NCI-H146 treated with DMSO at 0.1 percent for 48 hours (cell line): ENCODE measurements around the gene PEX11G.

Experiments
- DNase-seq: peaks from one replicate; lab custom pipeline; 2025; ENCODE audit not compliant: unreplicated experiment; lab: John Stamatoyannopoulos, UW

Gene PEX11G

GRCh38 chr19:7522072-7522922, 33.5 kb upstream of the PEX11G start, which contains the start of gene MCOLN1:
Gene MCOLN1 (plus strand): TSS chr19:7522624. CDS start chr19:7522751, 127 bp downstream.
- peak; percentile 78 for DNase-seq

- no peak for DNase-seq
Observed at GRCh38 chr19:7521551-7522071, 32.8 kb upstream of the PEX11G start.

- DNase-seq, result no peak
Observed at GRCh38 chr19:7520131-7521051, 31.6 kb upstream of the PEX11G start.

GRCh38 chr19:7519361-7520130, 30.7 kb upstream of the PEX11G start:
- DNase-seq, result no peak

- DNase-seq, result no peak
Observed at GRCh38 chr19:7516878-7517277, 28.0 kb upstream of the PEX11G start.

GRCh38 chr19:7516333-7516732, 27.5 kb upstream of the PEX11G start:
- no peak for DNase-seq

- DNase-seq, result peak; percentile 43
Observed at GRCh38 chr19:7515645-7516151, 26.9 kb upstream of the PEX11G start, which contains the start of gene ZNF358. Gene ZNF358 (plus strand): TSS chr19:7516103. CDS start chr19:7519243, 3,140 bp downstream.

- no peak for DNase-seq
Observed at GRCh38 chr19:7515110-7515644, 26.3 kb upstream of the PEX11G start.

- DNase-seq, result no peak
Observed at GRCh38 chr19:7513809-7514642, 25.2 kb upstream of the PEX11G start.

- DNase-seq, result no peak
Observed at GRCh38 chr19:7512400-7512851, 23.6 kb upstream of the PEX11G start.

GRCh38 chr19:7509625-7510024, 20.8 kb upstream of the PEX11G start:
- no peak for DNase-seq

GRCh38 chr19:7507884-7508283, 19.0 kb upstream of the PEX11G start:
- no peak for DNase-seq

GRCh38 chr19:7506385-7507328, 17.8 kb upstream of the PEX11G start:
- peak; percentile 80 for DNase-seq

- peak; percentile 40 for DNase-seq
Observed at GRCh38 chr19:7505682-7506384, 17.0 kb upstream of the PEX11G start.

GRCh38 chr19:7505288-7505681, 16.4 kb upstream of the PEX11G start:
- peak; percentile 55 for DNase-seq

GRCh38 chr19:7504684-7505083, 15.8 kb upstream of the PEX11G start:
- DNase-seq, result no peak

GRCh38 chr19:7502552-7502951, 13.7 kb upstream of the PEX11G start:
- no peak for DNase-seq
